Suprapubic skin (tissue), 4 donors: ENCODE measurements around the gene TBC1D14.

Experiments
- POLR2A ChIP-seq, 2 donors: fragments of 450-650 bp; IDR thresholded peaks; one replicate each; pipeline ENCODE4 v1.6.1; 2017; ENCODE audit warnings: antibody characterized with exemption in 2 of 2, mild to moderate bottlenecking in 2 of 2, moderate library complexity in 2 of 2
- POLR2AphosphoS5 ChIP-seq, 3 donors: sonication (generic); formaldehyde crosslinking; IDR thresholded peaks; one replicate each; pipeline ENCODE4 v1.6.1; 2017; ENCODE audit warnings: antibody characterized with exemption in 3 of 3
- TF ChIP-seq, protein P1 (sequence below), 2 donors: fragments of 200-600 bp in 1 of 2; fragments of 450-650 bp in 1 of 2; sonication (generic) in 1 of 2; IDR thresholded peaks; one replicate each; pipeline ENCODE4 v1.5.1; 2016 to 2019; ENCODE audit warnings: antibody characterized with exemption in 2 of 2, mild to moderate bottlenecking in 1 of 2, moderate library complexity in 1 of 2

- TF ChIP-seq POLR2A (IDR thresholded peaks at IDR 0.05) (no peak), POLR2AphosphoS5 (IDR thresholded peaks at IDR 0.05) (no peak)
- TF ChIP-seq, protein P1, sequence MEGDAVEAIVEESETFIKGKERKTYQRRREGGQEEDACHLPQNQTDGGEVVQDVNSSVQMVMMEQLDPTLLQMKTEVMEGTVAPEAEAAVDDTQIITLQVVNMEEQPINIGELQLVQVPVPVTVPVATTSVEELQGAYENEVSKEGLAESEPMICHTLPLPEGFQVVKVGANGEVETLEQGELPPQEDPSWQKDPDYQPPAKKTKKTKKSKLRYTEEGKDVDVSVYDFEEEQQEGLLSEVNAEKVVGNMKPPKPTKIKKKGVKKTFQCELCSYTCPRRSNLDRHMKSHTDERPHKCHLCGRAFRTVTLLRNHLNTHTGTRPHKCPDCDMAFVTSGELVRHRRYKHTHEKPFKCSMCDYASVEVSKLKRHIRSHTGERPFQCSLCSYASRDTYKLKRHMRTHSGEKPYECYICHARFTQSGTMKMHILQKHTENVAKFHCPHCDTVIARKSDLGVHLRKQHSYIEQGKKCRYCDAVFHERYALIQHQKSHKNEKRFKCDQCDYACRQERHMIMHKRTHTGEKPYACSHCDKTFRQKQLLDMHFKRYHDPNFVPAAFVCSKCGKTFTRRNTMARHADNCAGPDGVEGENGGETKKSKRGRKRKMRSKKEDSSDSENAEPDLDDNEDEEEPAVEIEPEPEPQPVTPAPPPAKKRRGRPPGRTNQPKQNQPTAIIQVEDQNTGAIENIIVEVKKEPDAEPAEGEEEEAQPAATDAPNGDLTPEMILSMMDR (IDR thresholded peaks at IDR 0.05) = no peak
Measured at GRCh38 chr4:7051905-7052304, 142.3 kb downstream of the TBC1D14 start.
